Testis (tissue), 2 donors: ENCODE data around the gene SUN1.
A peak's percentile ranks its signal among the peaks of the same experiment; 100 is the strongest.

Experiments
- CTCF ChIP-seq, 3 experiments: fragments of 450-650 bp in 2 of 3; fragments of 200-600 bp in 1 of 3; sonication (generic) in 1 of 3; IDR thresholded peaks; one replicate each; pipeline ENCODE4 v1.5.1; 2016 to 2019; ENCODE audit warnings: antibody characterized with exemption in 3 of 3, mild to moderate bottlenecking in 2 of 3, moderate library complexity in 1 of 3
- POLR2A ChIP-seq: fragments of 450-650 bp; IDR thresholded peaks from one replicate; pipeline ENCODE4 v1.6.1; 2017; ENCODE audit warnings: antibody characterized with exemption, mild to moderate bottlenecking, moderate library complexity

DNA sequence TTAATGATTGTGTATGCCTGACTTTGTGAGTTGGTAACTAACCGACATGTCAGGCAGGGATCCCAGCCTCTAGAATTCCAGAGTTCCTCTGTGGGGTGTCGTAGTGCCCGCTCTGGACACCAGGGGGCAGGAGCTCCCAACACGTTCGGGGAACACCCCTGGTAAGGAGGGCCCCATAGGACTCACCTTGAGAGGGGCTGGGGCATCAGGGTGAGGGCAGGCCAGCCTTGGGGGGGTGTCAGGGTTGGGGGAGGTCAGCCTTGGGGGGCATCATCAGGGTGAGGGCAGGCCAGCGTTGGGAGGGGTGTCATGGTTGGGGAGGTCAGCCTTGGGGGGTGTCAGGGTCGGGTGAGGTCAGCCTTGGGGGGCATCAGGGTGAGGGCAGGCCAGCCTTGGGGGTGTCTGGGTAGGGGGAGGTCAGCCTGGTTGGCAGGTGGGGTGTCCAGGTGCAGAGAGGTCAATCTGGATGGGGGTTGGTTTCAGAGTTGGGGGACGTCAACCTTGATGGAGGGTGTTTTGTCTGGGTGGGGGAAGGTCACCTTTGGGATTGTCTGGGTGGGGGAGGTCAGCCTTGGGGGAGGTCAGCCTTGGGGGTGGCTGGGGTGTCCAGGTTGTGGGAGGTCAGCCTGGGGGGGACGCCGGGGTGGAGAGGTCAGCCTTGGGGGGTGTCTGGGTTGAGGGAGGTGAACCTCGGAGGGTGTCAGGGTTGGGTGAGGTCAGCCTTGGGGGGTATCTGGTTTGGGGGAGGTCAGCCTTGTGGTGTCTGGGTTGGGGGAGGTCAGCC, 45.6 kb upstream of the SUN1 start:
- TF ChIP-seq POLR2A (no peak), CTCF (IDR thresholded peaks at IDR 0.05) (peak; percentile 71 to 86 (median 82))
